NCI-H1417 treated with DMSO at 0.1 percent for 48 hours (cell line): ENCODE results near the gene TSC1.

Experiments
- DNase-seq: peaks from one replicate; lab custom pipeline; 2025; lab: John Stamatoyannopoulos, UW

Gene TSC1

GRCh38 chr9:132937463-132937901, 6.9 kb downstream of the TSC1 start:
- no peak for DNase-seq

GRCh38 chr9:132935026-132935425, 9.4 kb downstream of the TSC1 start:
- DNase-seq: no peak

GRCh38 chr9:132931178-132931735, 13.2 kb downstream of the TSC1 start:
- DNase-seq: no peak

- DNase-seq: no peak
These were observed 16.7 kb downstream of the TSC1 start for GRCh38 chr9:132927704-132928103.

GRCh38 chr9:132923346-132923902, 21.0 kb downstream of the TSC1 start:
- no peak for DNase-seq

GRCh38 chr9:132919614-132920268, 24.7 kb downstream of the TSC1 start:
- no peak for DNase-seq

GRCh38 chr9:132914924-132915323, 29.5 kb downstream of the TSC1 start:
- no peak for DNase-seq

GRCh38 chr9:132912131-132912530, 32.3 kb downstream of the TSC1 start:
- no peak for DNase-seq

- no peak for DNase-seq
These were observed 34.0 kb downstream of the TSC1 start for GRCh38 chr9:132910376-132910775.

- DNase-seq: no peak
These were observed 35.1 kb downstream of the TSC1 start for GRCh38 chr9:132909311-132909710.

- no peak for DNase-seq
These were observed 35.8 kb downstream of the TSC1 start for GRCh38 chr9:132908635-132909034.

- DNase-seq: no peak
These were observed 38.7 kb downstream of the TSC1 start for GRCh38 chr9:132905726-132906125.

GRCh38 chr9:132903574-132904492, 40.6 kb downstream of the TSC1 start:
- DNase-seq: no peak

- peak; percentile 22 for DNase-seq
These were observed 42.3 kb downstream of the TSC1 start for GRCh38 chr9:132901858-132902831.

GRCh38 chr9:132898051-132898450, 46.4 kb downstream of the TSC1 start:
- no peak for DNase-seq

- DNase-seq: no peak
These were observed 47.5 kb downstream of the TSC1 start for GRCh38 chr9:132896906-132897305.

- no peak for DNase-seq
These were observed 48.2 kb downstream of the TSC1 start for GRCh38 chr9:132896264-132896663.

- DNase-seq: no peak
These were observed 49.3 kb downstream of the TSC1 start for GRCh38 chr9:132894862-132895835.

GRCh38 chr9:132894346-132894745, 50.1 kb downstream of the TSC1 start:
- DNase-seq: no peak

- no peak for DNase-seq
These were observed 52.0 kb downstream of the TSC1 start for GRCh38 chr9:132892400-132892799.
